IMR-90 (cell line): ENCODE results near the gene SBF2. TPM values are rescaled to one million over a fixed set of nuclear protein-coding genes. Genes with fewer than 3 reads are reported as not detected.
A peak's percentile ranks its signal among the peaks of the same experiment; 100 is the strongest.

ENCODE experiments used
- ATAC-seq: fragments of 200-7000 bp; cut with Tn5 transposase; 2 replicates; pipeline ENCODE4 v1.9.1; 2020; ENCODE audit warnings: low read depth, mild to moderate bottlenecking, moderate library complexity
- BruUV-seq: library from RNA; stranded (reverse); fragments of 400-500 nt; replicated peaks from 2 replicates; lab custom pipeline; 2021; lab: Mats Ljungman, UMichigan
- CTCF ChIA-PET: fragments of 300-600 bp; formaldehyde crosslinking; extraction: SDS; loops from one replicate; lab custom pipeline; 2021; ENCODE audit warnings: antibody characterized with exemption; lab: Yijun Ruan, JAX
- POLR2A ChIA-PET: fragments of 300-600 bp; sonication (Branson Sonifier 250); formaldehyde crosslinking; loops from one replicate; lab custom pipeline; 2022; ENCODE audit warnings: antibody characterized with exemption; ENCODE audit not compliant: unreplicated experiment; lab: Charles Lee
- DNase-seq: peaks from one replicate; pipeline ENCODE4 v3.0.0; 2013
- H2AFZ ChIP-seq: replicated peaks from 2 replicates; pipeline ENCODE3; 2013; ENCODE audit warnings: low read length, mild to moderate bottlenecking; ENCODE audit not compliant: poor library complexity
- H2AK5ac ChIP-seq: 2 replicates; pipeline ENCODE4 v1.6.1; 2013; ENCODE audit warnings: low read depth, low read length, inconsistent platforms
- H2AK9ac ChIP-seq: replicated peaks from 2 replicates; pipeline ENCODE3; 2013; ENCODE audit warnings: mild to moderate bottlenecking, low read depth, low read length, moderate library complexity; ENCODE audit not compliant: poor library complexity
- H2BK120ac ChIP-seq: 2 replicates; pipeline ENCODE4 v1.6.1; 2013; ENCODE audit warnings: low read depth, low read length, inconsistent platforms
- H2BK15ac ChIP-seq: 3 replicates; pipeline ENCODE4 v1.6.1; 2013; ENCODE audit warnings: low read depth, low read length, inconsistent platforms
- H2BK20ac ChIP-seq: 2 replicates; pipeline ENCODE4 v1.6.1; 2013; ENCODE audit warnings: low read depth, mild to moderate bottlenecking, inconsistent platforms, low read length, moderate library complexity
- H2BK5ac ChIP-seq: 2 replicates; pipeline ENCODE4 v1.6.1; 2013; ENCODE audit warnings: mild to moderate bottlenecking, low read depth, low read length, inconsistent platforms; ENCODE audit not compliant: poor library complexity, severe bottlenecking
- H3K14ac ChIP-seq: replicated peaks from 2 replicates; pipeline ENCODE4 v1.6.1; 2013; ENCODE audit warnings: low read depth, low read length, inconsistent platforms
- H3K18ac ChIP-seq: 2 replicates; pipeline ENCODE4 v1.6.1; 2013; ENCODE audit warnings: low read depth, low read length, control low read depth
- H3K23ac ChIP-seq: 2 replicates; pipeline ENCODE4 v1.6.1; 2013; ENCODE audit warnings: low read depth, low read length, inconsistent platforms
- H3K27ac ChIP-seq: 2 replicates; pipeline ENCODE4 v1.5.1; 2013; ENCODE audit warnings: mild to moderate bottlenecking, control low read depth, low read length; ENCODE audit not compliant: insufficient read depth
- H3K27me3 ChIP-seq: 2 replicates; pipeline ENCODE4 v1.6.1; 2013; ENCODE audit warnings: low read length; ENCODE audit not compliant: control insufficient read depth, insufficient read depth
- H3K36me3 ChIP-seq: 2 replicates; pipeline ENCODE4 v1.6.1; 2013; ENCODE audit warnings: low read length, mixed read lengths; ENCODE audit not compliant: control insufficient read depth, insufficient read depth
- H3K4ac ChIP-seq: 2 replicates; pipeline ENCODE4 v1.6.1; 2013; ENCODE audit warnings: low read depth, low read length, inconsistent platforms
- H3K4me1 ChIP-seq: 2 replicates; pipeline ENCODE4 v1.6.1; 2013; ENCODE audit warnings: low read length, mixed read lengths; ENCODE audit not compliant: control insufficient read depth, insufficient read depth
- H3K4me2 ChIP-seq: 2 replicates; pipeline ENCODE4 v1.6.1; 2013; ENCODE audit warnings: low read depth, mild to moderate bottlenecking, control low read depth, low read length, moderate library complexity
- H3K4me3 ChIP-seq: 2 replicates; pipeline ENCODE4 v1.5.1; 2013; ENCODE audit warnings: low read depth, mild to moderate bottlenecking, control low read depth, low read length, moderate library complexity; ENCODE audit not compliant: insufficient read depth
- H3K56ac ChIP-seq: 2 replicates; pipeline ENCODE4 v1.6.1; 2013; ENCODE audit warnings: low read length, inconsistent platforms; ENCODE audit not compliant: insufficient read depth; ENCODE audit errors: extremely low read depth
- H3K79me1 ChIP-seq, 2 experiments: 2 replicates each; pipeline ENCODE4 v1.6.1; 2013; ENCODE audit warnings: low read length in 2 of 2, inconsistent platforms in 1 of 2, low read depth in 1 of 2
- H3K9ac ChIP-seq: 2 replicates; pipeline ENCODE4 v1.6.1; 2013; ENCODE audit warnings: low read depth, low read length, control low read depth
- H3K9me1 ChIP-seq: 2 replicates; pipeline ENCODE4 v1.6.1; 2013; ENCODE audit warnings: low read length, inconsistent platforms; ENCODE audit not compliant: insufficient read depth
- H3K9me3 ChIP-seq: 2 replicates; pipeline ENCODE4 v1.6.1; 2013; ENCODE audit warnings: low read length; ENCODE audit not compliant: control insufficient read depth, insufficient read depth
- H4K20me1 ChIP-seq: 2 replicates; pipeline ENCODE4 v1.6.1; 2013; ENCODE audit warnings: low read length, inconsistent platforms; ENCODE audit not compliant: insufficient read depth
- H4K5ac ChIP-seq: 2 replicates; pipeline ENCODE4 v1.6.1; 2013; ENCODE audit warnings: mild to moderate bottlenecking, low read depth, low read length, control low read depth
- H4K8ac ChIP-seq, 2 experiments: 2 replicates each; pipeline ENCODE4 v1.6.1; 2013; ENCODE audit warnings: low read depth in 2 of 2, low read length in 2 of 2, control low read depth in 1 of 2, inconsistent platforms in 1 of 2
- H4K91ac ChIP-seq: 2 replicates; pipeline ENCODE4 v1.6.1; 2013; ENCODE audit warnings: low read depth, low read length, inconsistent platforms; ENCODE audit not compliant: insufficient read depth
- BHLHE40 ChIP-seq: fragments of 150-350 bp; IDR thresholded peaks from 2 replicates; pipeline ENCODE4 v1.6.1; 2016; ENCODE audit warnings: mild to moderate bottlenecking, low read depth, low read length
- CEBPB ChIP-seq: IDR thresholded peaks from 2 replicates; pipeline ENCODE4 v1.6.1; 2012; ENCODE audit warnings: low read depth, low read length, improper control_type of control experiment
- CHD1 ChIP-seq: IDR thresholded peaks from 2 replicates; pipeline ENCODE4 v1.6.1; 2012; ENCODE audit warnings: low read depth, low read length, improper control_type of control experiment
- FOS ChIP-seq: fragments of 150-350 bp; IDR thresholded peaks from 2 replicates; pipeline ENCODE4 v1.6.1; 2016; ENCODE audit warnings: low read depth, low read length
- MAZ ChIP-seq: IDR thresholded peaks from 2 replicates; pipeline ENCODE4 v1.6.1; 2012; ENCODE audit warnings: low read depth, mild to moderate bottlenecking, low read length, improper control_type of control experiment, moderate library complexity, borderline replicate concordance
- MXI1 ChIP-seq: IDR thresholded peaks from 2 replicates; pipeline ENCODE4 v1.6.1; 2012; ENCODE audit warnings: low read depth, mild to moderate bottlenecking, low read length, moderate library complexity, borderline replicate concordance
- NFE2L2 ChIP-seq: fragments of 150-350 bp; IDR thresholded peaks from 2 replicates; pipeline ENCODE4 v1.6.1; 2016; ENCODE audit warnings: low read depth, mild to moderate bottlenecking, low read length
- POLR2A ChIP-seq: IDR thresholded peaks from 2 replicates; pipeline ENCODE4 v1.6.1; 2012; ENCODE audit warnings: mild to moderate bottlenecking, low read depth, low read length
- RAD21 ChIP-seq: IDR thresholded peaks from 2 replicates; pipeline ENCODE4 v1.6.1; 2012; ENCODE audit warnings: low read length, improper control_type of control experiment
- RFX5 ChIP-seq: IDR thresholded peaks from 2 replicates; pipeline ENCODE4 v1.8.0; 2012; ENCODE audit warnings: low read depth, mild to moderate bottlenecking, low read length, moderate library complexity
- SMC3 ChIP-seq: fragments of 150-350 bp; IDR thresholded peaks from 2 replicates; pipeline ENCODE4 v1.6.1; 2016; ENCODE audit warnings: low read depth, mild to moderate bottlenecking, antibody characterized with exemption, low read length, moderate library complexity
- WGBS, 2 experiments: methylation state at CpG; one replicate each; pipeline versions ENCODE4 v1.1.5 to v1.1.7; 2013; ENCODE audit warnings: missing lambda C conversion rate in 2 of 2; ENCODE audit not compliant: insufficient read length in 1 of 2; ENCODE audit errors: extremely low coverage in 2 of 2; 5-methylcytosine and 5-hydroxymethylcytosine counted together
- dilution Hi-C: fragments of 300-500 bp; cut with HindIII; formaldehyde crosslinking; loops from one replicate; pipeline ENCODE4 v1.14.3; 2018; ENCODE audit warnings: low sequenced_read_pairs; ENCODE audit not compliant: unreplicated experiment
- in situ Hi-C: fragments of 300-500 bp; cut with MboI; formaldehyde crosslinking; loops from 3 replicates; pipeline ENCODE4 v1.14.3; 2019; ENCODE audit warnings: low sequenced_read_pairs, inconsistent platforms, mixed read lengths
- intact Hi-C: fragments of 100-400 bp; cut with micrococcal nuclease; formaldehyde crosslinking; loops from 2 replicates; pipeline ENCODE4 v1.10.0; 2022
- polyA plus RNA-seq, 3 experiments: library from polyadenylated mRNA; depleted of rRNA; stranded (reverse); fragments of >200 nt; gene quantifications; 2 replicates each; pipeline ENCODE4 v1.2.3, GENCODE V29; 2012; ENCODE audit warnings: low replicate concordance in 1 of 3
- total RNA-seq: library from RNA; depleted of rRNA; stranded (reverse); fragments of >200 nt; gene quantifications from 2 replicates; pipeline ENCODE4 v1.2.3, GENCODE V29; 2012
- TF ChIP-seq, protein P1 (sequence below): fragments of 150-350 bp; IDR thresholded peaks from 2 replicates; pipeline ENCODE4 v1.6.1; 2016; ENCODE audit warnings: low read depth, mild to moderate bottlenecking, low read length, moderate library complexity, borderline replicate concordance
- TF ChIP-seq, protein P2 (sequence below): conservative IDR thresholded peaks from 2 replicates; pipeline ENCODE4 v1.5.1; 2012; ENCODE audit warnings: mild to moderate bottlenecking, low read depth, low read length, improper control_type of control experiment

SBF2 gene
- total and polyA plus RNA-seq, 2 of the 4 experiments (the other 2 are of a cell fraction), result 23.8 to 51.8 TPM

DNA sequence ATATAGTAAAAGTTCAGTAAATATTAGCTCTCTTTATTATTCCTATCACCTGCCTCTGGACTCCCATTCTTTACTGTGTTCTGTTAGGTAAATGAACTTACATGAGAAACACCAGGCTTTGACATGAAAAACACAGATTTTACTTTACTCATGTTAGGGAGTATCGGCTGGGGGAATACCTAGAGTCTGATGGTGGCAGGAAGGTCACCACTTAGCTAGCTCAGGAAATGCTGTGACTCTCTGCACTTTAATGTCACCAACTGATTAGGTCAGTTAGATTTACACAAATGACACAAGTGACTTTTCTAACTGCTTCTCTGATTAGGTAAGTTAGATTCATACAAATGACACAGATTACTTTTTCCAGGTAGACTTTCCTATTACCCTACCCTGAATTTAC, 405.1 kb downstream of the SBF2 start:
- peaks cover 11% of the 10 kb centered on the region for H3K4me1 ChIP-seq
- CTCF ChIA-PET, result no interaction called here
- no peak overlapping the region for H2AFZ ChIP-seq
- H3K56ac ChIP-seq, result no peak overlapping the region
- H2AK9ac ChIP-seq, result no peak overlapping the region
- H2BK120ac ChIP-seq, result peak overlapping the region; percentile 46; the same call in 1 of the 2 replicates
- no peaks in the 10 kb centered on the region for H4K20me1 ChIP-seq
- peak overlapping the region; percentile 40 for H3K4ac ChIP-seq
- no peak for DNase-seq
- H2BK5ac ChIP-seq, result peak overlapping the region; percentile 19
- intact Hi-C loops (no loop called here), in situ Hi-C loops (no loop called here), dilution Hi-C loops (no loop called here)
- no peak overlapping the region for H3K4me3 ChIP-seq
- no peak overlapping the region for H3K9ac ChIP-seq
- H4K91ac ChIP-seq, result no peak overlapping the region
- peaks cover 4% of the 10 kb centered on the region; the same call in 1 of the 2 replicates for H3K36me3 ChIP-seq
- H3K9me1 ChIP-seq, result 0 out of 2 replicates have a peak, but pooled peaks cover 2% of the 10 kb centered on the region
- no peak overlapping the region for H3K23ac ChIP-seq
- 0 out of 4 replicates have a peak, but pooled peaks cover 0 to 3% of the 10 kb centered on the region in 2 experiments for H3K79me1 ChIP-seq
- no peak overlapping the region for H3K27ac ChIP-seq
- H3K14ac ChIP-seq, result 0 out of 2 replicates have a peak overlapping the region, but pooled peaks have one; percentile 68
- H4K5ac ChIP-seq, result peak overlapping the region; percentile 80; the same call in 1 of the 2 replicates
- ATAC-seq, result no peak
- no peak for TF ChIP-seq NFE2L2
- TF ChIP-seq FOS, result no peak
- no peak for TF ChIP-seq MXI1
- no peak for TF ChIP-seq RAD21
- TF ChIP-seq CEBPB, result no peak
- no peak for TF ChIP-seq POLR2A
- TF ChIP-seq BHLHE40, result no peak
- TF ChIP-seq, protein P1, sequence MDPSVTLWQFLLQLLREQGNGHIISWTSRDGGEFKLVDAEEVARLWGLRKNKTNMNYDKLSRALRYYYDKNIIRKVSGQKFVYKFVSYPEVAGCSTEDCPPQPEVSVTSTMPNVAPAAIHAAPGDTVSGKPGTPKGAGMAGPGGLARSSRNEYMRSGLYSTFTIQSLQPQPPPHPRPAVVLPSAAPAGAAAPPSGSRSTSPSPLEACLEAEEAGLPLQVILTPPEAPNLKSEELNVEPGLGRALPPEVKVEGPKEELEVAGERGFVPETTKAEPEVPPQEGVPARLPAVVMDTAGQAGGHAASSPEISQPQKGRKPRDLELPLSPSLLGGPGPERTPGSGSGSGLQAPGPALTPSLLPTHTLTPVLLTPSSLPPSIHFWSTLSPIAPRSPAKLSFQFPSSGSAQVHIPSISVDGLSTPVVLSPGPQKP, result no peak
- no peak for TF ChIP-seq SMC3
- TF ChIP-seq MAZ, result no peak
- TF ChIP-seq, protein P2, sequence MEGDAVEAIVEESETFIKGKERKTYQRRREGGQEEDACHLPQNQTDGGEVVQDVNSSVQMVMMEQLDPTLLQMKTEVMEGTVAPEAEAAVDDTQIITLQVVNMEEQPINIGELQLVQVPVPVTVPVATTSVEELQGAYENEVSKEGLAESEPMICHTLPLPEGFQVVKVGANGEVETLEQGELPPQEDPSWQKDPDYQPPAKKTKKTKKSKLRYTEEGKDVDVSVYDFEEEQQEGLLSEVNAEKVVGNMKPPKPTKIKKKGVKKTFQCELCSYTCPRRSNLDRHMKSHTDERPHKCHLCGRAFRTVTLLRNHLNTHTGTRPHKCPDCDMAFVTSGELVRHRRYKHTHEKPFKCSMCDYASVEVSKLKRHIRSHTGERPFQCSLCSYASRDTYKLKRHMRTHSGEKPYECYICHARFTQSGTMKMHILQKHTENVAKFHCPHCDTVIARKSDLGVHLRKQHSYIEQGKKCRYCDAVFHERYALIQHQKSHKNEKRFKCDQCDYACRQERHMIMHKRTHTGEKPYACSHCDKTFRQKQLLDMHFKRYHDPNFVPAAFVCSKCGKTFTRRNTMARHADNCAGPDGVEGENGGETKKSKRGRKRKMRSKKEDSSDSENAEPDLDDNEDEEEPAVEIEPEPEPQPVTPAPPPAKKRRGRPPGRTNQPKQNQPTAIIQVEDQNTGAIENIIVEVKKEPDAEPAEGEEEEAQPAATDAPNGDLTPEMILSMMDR, result no peak
- no peak for TF ChIP-seq CHD1
- no peak for TF ChIP-seq RFX5
- H3K4me2 ChIP-seq, result no peak overlapping the region
- POLR2A ChIA-PET, result no interaction called here
- peak overlapping the region in 1 of 2 experiments; percentile 59; a peak in 1 of 4 replicates for H4K8ac ChIP-seq
- H3K18ac ChIP-seq, result peak overlapping the region; percentile 49; the same call in 1 of the 2 replicates
- H3K9me3 ChIP-seq, result no peaks in the 10 kb centered on the region
- no peak overlapping the region for H2BK20ac ChIP-seq
- peak overlapping the region; percentile 17; the same call in 1 of the 2 replicates for H2AK5ac ChIP-seq
- no TSS peak for BruUV-seq
- 0 out of 3 replicates have a peak overlapping the region, but pooled peaks have one; percentile 25 for H2BK15ac ChIP-seq
- H3K27me3 ChIP-seq, result no peaks in the 10 kb centered on the region
- WGBS, 2 experiments, result no CpG with 5 or more reads among the region's 1 CpG
